GM18507 (cell line): ENCODE data around the gene CDH23.

Experiments
- DNase-seq: peaks from one replicate; pipeline ENCODE4 v3.0.0; 2011; ENCODE audit warnings: low read depth; ENCODE audit not compliant: insufficient read length; ENCODE audit errors: extremely low spot score
- FAIRE-seq: peaks from 2 replicates; lab custom pipeline; 2011; peaks lifted over from hg19 to GRCh38; lab: Jason Lieb, UNC

The CDH23 gene

GRCh38 chr10:71671994-71672946 lies 275.6 kb downstream of the CDH23 start:
- FAIRE-seq (no peak), DNase-seq (no peak)

GRCh38 chr10:71675295-71675970 lies 278.7 kb downstream of the CDH23 start:
- no peak for FAIRE-seq
- DNase-seq, result no peak

GRCh38 chr10:71677261-71677660 lies 280.5 kb downstream of the CDH23 start:
- FAIRE-seq (no peak), DNase-seq (no peak)

GRCh38 chr10:71678057-71678805 lies 281.5 kb downstream of the CDH23 start:
- DNase-seq (no peak), FAIRE-seq (no peak)

- DNase-seq (no peak), FAIRE-seq (no peak)
These were observed 282.7 kb downstream of the CDH23 start for GRCh38 chr10:71679425-71679824.

- FAIRE-seq (no peak), DNase-seq (no peak)
These were observed 285.3 kb downstream of the CDH23 start for GRCh38 chr10:71681977-71682376.

- no peak for DNase-seq
- no peak for FAIRE-seq
These were observed 286.6 kb downstream of the CDH23 start for GRCh38 chr10:71683301-71683700.

- FAIRE-seq, result no peak
- DNase-seq, result no peak
These were observed 287.8 kb downstream of the CDH23 start for GRCh38 chr10:71684356-71685173.

- no peak for DNase-seq
- no peak for FAIRE-seq
These were observed 289.0 kb downstream of the CDH23 start for GRCh38 chr10:71685554-71686232.

- no peak for FAIRE-seq
- DNase-seq, result no peak
These were observed 290.4 kb downstream of the CDH23 start for GRCh38 chr10:71687077-71687476.

- DNase-seq, result no peak
- no peak for FAIRE-seq
These were observed 290.8 kb downstream of the CDH23 start for GRCh38 chr10:71687480-71687879.

GRCh38 chr10:71688256-71688655 lies 291.5 kb downstream of the CDH23 start:
- no peak for DNase-seq
- no peak for FAIRE-seq

- no peak for FAIRE-seq
These were observed 293.5 kb downstream of the CDH23 start for GRCh38 chr10:71690094-71690720.

GRCh38 chr10:71691405-71691804 lies 294.7 kb downstream of the CDH23 start:
- DNase-seq, result no peak
- no peak for FAIRE-seq

More at GRCh38 chr10:71690094-71690720, 293.5 kb downstream of the CDH23 start:
- no peak for DNase-seq

GRCh38 chr10:71692598-71693306 lies 296.0 kb downstream of the CDH23 start:
- DNase-seq, result no peak
- FAIRE-seq, result no peak

GRCh38 chr10:71693377-71693776 lies 296.7 kb downstream of the CDH23 start:
- FAIRE-seq, result no peak
- DNase-seq, result no peak

GRCh38 chr10:71694039-71694501 lies 297.4 kb downstream of the CDH23 start:
- DNase-seq (no peak), FAIRE-seq (peak; percentile 51)

- DNase-seq (peak; percentile 84), FAIRE-seq (peak; percentile 99)
These were observed 297.8 kb downstream of the CDH23 start for GRCh38 chr10:71694567-71694968.
